HepG2 (cell line): Measurements from ENCODE around the gene PWP2. TPM values are rescaled to one million over a fixed set of nuclear protein-coding genes. Genes with fewer than 3 reads are reported as not detected.

Experiments used
- ATAC-seq: fragments of 200-7000 bp; cut with Tn5 transposase; 3 replicates; pipeline ENCODE4 v1.9.1; 2020; ENCODE audit warnings: mild to moderate bottlenecking, moderate library complexity
- BruUV-seq: library from RNA; stranded (reverse); fragments of 400-500 nt; replicated peaks from 2 replicates; lab custom pipeline; 2021; lab: Mats Ljungman, UMichigan
- CTCF ChIA-PET: fragments of 300-600 bp; formaldehyde crosslinking; extraction: SDS; loops from one replicate; lab custom pipeline; 2021; ENCODE audit warnings: low total read pairs, inconsistent platforms, low intra/inter-chr PET ratio; lab: Yijun Ruan, JAX
- POLR2A ChIA-PET: fragments of 350-600 bp; sonication (Branson Sonifier 250); formaldehyde crosslinking; loops from one replicate; lab custom pipeline; 2020; ENCODE audit warnings: antibody characterized with exemption, inconsistent platforms; lab: Yijun Ruan, JAX
- DNase-seq: peaks from one replicate; pipeline ENCODE4 v3.0.0-alpha.2; 2015; ENCODE audit warnings: low spot score
- FAIRE-seq: peaks from 3 replicates; lab custom pipeline; 2011; peaks lifted over from hg19 to GRCh38; lab: Jason Lieb, UNC
- H2AFZ ChIP-seq: one replicate; pipeline ENCODE4 v1.6.1; 2011; ENCODE audit warnings: low read length, inconsistent platforms
- H3K27ac ChIP-seq: fragments of 300-600 bp; 3 replicates; pipeline ENCODE4 v1.8.0; 2011; ENCODE audit warnings: mixed run types, mild to moderate bottlenecking, mixed read lengths, low read length, inconsistent platforms; ENCODE audit not compliant: insufficient read depth; ENCODE audit errors: extremely low read length
- H3K27me3 ChIP-seq, 2 experiments: fragments of 200-600 bp in 1 of 2; 2 replicates in 1 of 2; 3 replicates in 1 of 2; pipeline versions ENCODE4 v1.6.0 to v1.8.0; 2011; ENCODE audit warnings: low read length in 2 of 2, mild to moderate bottlenecking in 2 of 2, moderate library complexity in 2 of 2, inconsistent platforms in 1 of 2; ENCODE audit not compliant: insufficient read depth in 2 of 2, control insufficient read depth in 1 of 2
- H3K36me3 ChIP-seq, 2 experiments: fragments of 200-600 bp in 1 of 2; replicated peaks in 1 of 2; 2 replicates in 1 of 2; 3 replicates in 1 of 2; pipeline versions ENCODE4 v1.5.1 to v1.8.0; 2011; ENCODE audit warnings: low read length in 2 of 2, inconsistent platforms in 1 of 2; ENCODE audit not compliant: insufficient read depth in 2 of 2, control insufficient read depth in 1 of 2
- H3K4me1 ChIP-seq: 2 replicates; pipeline ENCODE4 v1.5.1; 2012; ENCODE audit warnings: low read length, inconsistent platforms; ENCODE audit not compliant: insufficient read depth
- H3K4me2 ChIP-seq: 2 replicates; pipeline ENCODE4 v1.6.0; 2011; ENCODE audit warnings: low read depth, low read length, inconsistent platforms
- H3K4me3 ChIP-seq, 3 experiments: fragments of 200-600 bp in 1 of 3; sonication (generic), shearing (Covaris generic) in 1 of 3; replicated peaks in 1 of 3; 2 replicates each; pipeline ENCODE4 v1.5.1; 2011 to 2016; ENCODE audit warnings: low read length in 3 of 3, inconsistent platforms in 2 of 3, low read depth in 2 of 3, mild to moderate bottlenecking in 2 of 3, control low read depth in 1 of 3, mixed read lengths in 1 of 3; ENCODE audit not compliant: insufficient read depth in 1 of 3
- H3K79me2 ChIP-seq: one replicate; pipeline ENCODE4 v1.6.1; 2011; ENCODE audit warnings: low read length, inconsistent platforms; ENCODE audit not compliant: insufficient read depth
- H3K9ac ChIP-seq: 2 replicates; pipeline ENCODE4 v1.6.0; 2011; ENCODE audit warnings: mild to moderate bottlenecking, low read depth, low read length, inconsistent platforms; ENCODE audit not compliant: insufficient read depth
- H3K9me3 ChIP-seq: 2 replicates; pipeline ENCODE4 v1.5.1; 2012; ENCODE audit warnings: mild to moderate bottlenecking, low read length
- H4K20me1 ChIP-seq: 2 replicates; pipeline ENCODE4 v1.6.0; 2011; ENCODE audit warnings: inconsistent platforms, mild to moderate bottlenecking, low read length, moderate library complexity; ENCODE audit not compliant: insufficient read depth
- HNF1A ChIP-seq, 2 experiments: sonication (generic) in 1 of 2; formaldehyde crosslinking in 1 of 2; IDR thresholded peaks; 2 replicates each; pipeline versions ENCODE4 v1.4.0 to v1.6.1; 2016 to 2020; ENCODE audit warnings: borderline replicate concordance in 1 of 2, low read depth in 1 of 2, mild to moderate bottlenecking in 1 of 2, missing genetic modification reagents in 1 of 2
- MTA3 ChIP-seq: sonication (generic); formaldehyde crosslinking; IDR thresholded peaks from 2 replicates; pipeline ENCODE4 v1.4.0; 2020; ENCODE audit warnings: missing genetic modification reagents
- ONECUT2 ChIP-seq: sonication (generic); formaldehyde crosslinking; IDR thresholded peaks from 2 replicates; pipeline ENCODE4 v1.4.0; 2020; ENCODE audit warnings: missing genetic modification reagents
- RFX5 ChIP-seq: IDR thresholded peaks from 2 replicates; pipeline ENCODE4 v1.6.1; 2011; ENCODE audit warnings: low read depth, low read length, improper control_type of control experiment
- TCF12 ChIP-seq, 2 experiments: fragments of 450-650 bp in 1 of 2; sonication (generic) in 1 of 2; formaldehyde crosslinking in 1 of 2; IDR thresholded peaks; 2 replicates each; pipeline versions ENCODE4 v1.6.1 to v1.8.0; 2017 to 2022; ENCODE audit warnings: antibody characterized with exemption in 1 of 2, mild to moderate bottlenecking in 1 of 2, missing genetic modification reagents in 1 of 2, moderate library complexity in 1 of 2
- TMF1 ChIP-seq: sonication (generic); formaldehyde crosslinking; IDR thresholded peaks from 2 replicates; pipeline ENCODE4 v1.8.1; 2022; ENCODE audit warnings: low read depth, missing genetic modification reagents
- YEATS2 ChIP-seq: sonication (generic); formaldehyde crosslinking; IDR thresholded peaks from 2 replicates; pipeline ENCODE4 v1.4.0; 2020; ENCODE audit warnings: missing genetic modification reagents, borderline replicate concordance
- ZBTB26 ChIP-seq: IDR thresholded peaks from 2 replicates; pipeline ENCODE4 v1.6.1; 2016; ENCODE audit warnings: missing compliant biosample characterization, missing genetic modification reagents, borderline replicate concordance
- ZBTB46 ChIP-seq: sonication (generic); formaldehyde crosslinking; IDR thresholded peaks from 2 replicates; pipeline ENCODE4 v1.4.0; 2020; ENCODE audit warnings: mild to moderate bottlenecking, missing genetic modification reagents, borderline replicate concordance
- ZNF740 ChIP-seq: sonication (generic); formaldehyde crosslinking; IDR thresholded peaks from 2 replicates; pipeline ENCODE4 v1.4.0; 2020; ENCODE audit warnings: missing genetic modification reagents
- WGBS: methylation state at CpG from one replicate; pipeline ENCODE4 v1.1.6; 2017; ENCODE audit warnings: low lambda C conversion rate; 5-methylcytosine and 5-hydroxymethylcytosine counted together
- in situ Hi-C: cut with HindIII; loops from 2 replicates; pipeline ENCODE4 v1.10.0; 2017; ENCODE audit warnings: low pct_unique_long_range_greater_than_20kb; ENCODE audit not compliant: extremely low pct_ligation_motif_present
- intact Hi-C: fragments of 100-400 bp; cut with micrococcal nuclease; formaldehyde crosslinking; loops from one replicate; pipeline ENCODE4 v1.10.0; 2022; ENCODE audit not compliant: unreplicated experiment
- polyA plus RNA-seq, 8 experiments: library from polyadenylated mRNA; depleted of rRNA in 3 of 8; stranded (reverse) in 7 of 8; unstranded in 1 of 8; fragments of >200 nt; fragmentation: Illumina TruSeq in 4 of 8; extraction: Trizol in 4 of 8; gene quantifications; 2 replicates each; pipeline versions ENCODE4 v1.2.1 to v1.2.3, GENCODE V29; 2011 to 2016; ENCODE audit warnings: low read depth in 4 of 8, missing spikeins in 1 of 8, mixed read lengths in 1 of 8; ENCODE audit not compliant: insufficient read depth in 1 of 8
- total RNA-seq, 5 experiments: library from RNA; depleted of rRNA; stranded (reverse); fragments of >200 nt; fragmentation: Illumina TruSeq; extraction: Trizol; gene quantifications; 2 replicates each; pipeline ENCODE4 v1.2.3, GENCODE V29; 2016; ENCODE audit warnings: low read depth in 1 of 5

PWP2 gene
- total and polyA plus RNA-seq, 2 of the 13 experiments (the other 11 are each of a cell fraction or from before 2014, with no cell fraction given), result 7.7 to 17.0 TPM

- CTCF ChIA-PET, result no interaction called here
- Histone ChIP-seq H2AFZ (no peak overlapping the region), H3K9me3 (no peaks in the 10 kb centered on the region), H3K27ac (no peak overlapping the region), H3K9ac (no peak overlapping the region), H3K36me3 (peaks cover 18 to 58% of the 10 kb centered on the region in 2 experiments), H3K4me1 (no peaks in the 10 kb centered on the region), H4K20me1 (no peaks in the 10 kb centered on the region)
- in situ Hi-C loops, result no loop called here
- intact Hi-C loops, result no loop called here
- POLR2A ChIA-PET, result no interaction called here
- 98% methylated on average over 4 of the region's 4 CpGs for WGBS
- no TSS peak for BruUV-seq
- no peak for FAIRE-seq
- no peak for ATAC-seq
- no peak for TF ChIP-seq ZNF740
- TF ChIP-seq, all 625 proteins: peak for 0
- H3K4me2 ChIP-seq, result no peak overlapping the region
- no peaks in the 10 kb centered on the region for H3K79me2 ChIP-seq
- no peak for DNase-seq
- H3K4me3 ChIP-seq, result no peak overlapping the region
- H3K27me3 ChIP-seq, result no peaks in the 10 kb centered on the region
Observed at GRCh38 chr21:44059710-44060109, 47.5 kb upstream of the PWP2 start.

GRCh38 chr21:44062380-44062779 is 44.8 kb upstream of the PWP2 start:
- Histone ChIP-seq H3K4me3 (no peak overlapping the region), H3K27ac (no peak overlapping the region), H3K36me3 (peaks cover 15 to 58% of the 10 kb centered on the region in 2 experiments; a peak in 4 of 5 replicates), H2AFZ (no peak overlapping the region), H3K9me3 (no peaks in the 10 kb centered on the region), H4K20me1 (peaks cover 4% of the 10 kb centered on the region; the same call in 1 of the 2 replicates), H3K79me2 (no peaks in the 10 kb centered on the region), H3K27me3 (no peaks in the 10 kb centered on the region), H3K4me1 (peaks cover 15% of the 10 kb centered on the region), H3K4me2 (no peak overlapping the region), H3K9ac (no peak overlapping the region)
- ChIA-PET CTCF (no interaction called here), POLR2A (no interaction called here)
- no TSS peak for BruUV-seq
- FAIRE-seq, result no peak
- 98% methylated on average over 6 of the region's 7 CpGs for WGBS
- intact Hi-C loops (no loop called here), in situ Hi-C loops (no loop called here)
- no peak; the same call in 2 of the 3 replicates for ATAC-seq
- no peak for DNase-seq
- TF ChIP-seq MTA3 (CRISPR knock-in tag) (no peak), ONECUT2 (CRISPR knock-in tag) (no peak), TMF1 (CRISPR knock-in tag) (no peak), HNF1A (IDR thresholded peaks at IDR 0.05; ENCODE audit: low read depth) (no peak), HNF1A (CRISPR knock-in tag; IDR thresholded peaks at IDR 0.05; ENCODE audit: borderline replicate concordance) (no peak), YEATS2 (CRISPR knock-in tag) (no peak), ZBTB46 (CRISPR knock-in tag) (no peak), RFX5 (no peak), ZBTB26 (no peak), TCF12 (IDR thresholded peaks at IDR 0.05) (no peak), TCF12 (CRISPR knock-in tag; IDR thresholded peaks at IDR 0.05) (no peak)
